HFFc6 (cell line): ENCODE data around the gene SCNM1. TPM values are rescaled to one million over a fixed set of nuclear protein-coding genes. Genes with fewer than 3 reads are reported as not detected.
"Not testable (repeated sequence)": the region's sequence is repeated elsewhere in the genome, so short reads cannot be mapped to it uniquely, and the experiment has no call there.

Experiments
- DNase-seq: peaks from one replicate; pipeline ENCODE4 v3.0.0-alpha.2; 2018
- H3K27ac Mint-ChIP-seq: 2 replicates; pipeline ENCODE4 v1.8.0; 2020; ENCODE audit warnings: mild to moderate bottlenecking, mixed read lengths
- H3K27me3 Mint-ChIP-seq: 2 replicates; pipeline ENCODE4 v1.8.0; 2021; ENCODE audit warnings: mild to moderate bottlenecking, moderate library complexity, mixed read lengths; ENCODE audit not compliant: insufficient read depth
- H3K36me3 Mint-ChIP-seq: 2 replicates; pipeline ENCODE4 v1.8.0; 2021; ENCODE audit warnings: low read depth, mixed read lengths
- H3K4me1 Mint-ChIP-seq: 2 replicates; pipeline ENCODE4 v1.8.0; 2020; ENCODE audit warnings: low read depth, mixed read lengths
- H3K4me3 Mint-ChIP-seq: 2 replicates; pipeline ENCODE4 v1.8.0; 2020; ENCODE audit warnings: mild to moderate bottlenecking, moderate library complexity, mixed read lengths
- H3K9me3 Mint-ChIP-seq: 2 replicates; pipeline ENCODE4 v1.8.0; 2020; ENCODE audit warnings: mild to moderate bottlenecking, mixed read lengths
- CTCF ChIP-seq: fragments of 200-600 bp; sonication (generic); IDR thresholded peaks from 2 replicates; pipeline ENCODE4 v1.5.0; 2021; ENCODE audit warnings: antibody characterized with exemption, mild to moderate bottlenecking
- total RNA-seq, 6 experiments: library from RNA; stranded (reverse); fragmentation: NEBNext Ultra II Directional; extraction: Animal tissue kit (Norgen Biotek cat#: 25700); gene quantifications; 2 replicates in 1 of 6; 3 replicates in 5 of 6; pipeline ENCODE4 v1.2.3, GENCODE V29; 2021

SCNM1 gene
- total RNA-seq, 6 experiments from 2014 or later, result 38.4 to 45.7 (median 41.5) TPM

GRCh38 chr1:151175041-151175741, 9.2 kb downstream of the SCNM1 start:
- TF ChIP-seq CTCF, result no peak
- peaks cover under 1% of the 10 kb centered on the region; the same call in 1 of the 2 replicates for H3K36me3 Mint-ChIP-seq
- H3K9me3 Mint-ChIP-seq, result no peaks in the 10 kb centered on the region
- DNase-seq, result no peak
- no peaks in the 10 kb centered on the region; the same call in 1 of the 2 replicates for H3K4me1 Mint-ChIP-seq
- H3K4me3 Mint-ChIP-seq, result no peak overlapping the region
- no peak overlapping the region for H3K27ac Mint-ChIP-seq
- H3K27me3 Mint-ChIP-seq, result peaks cover 5% of the 10 kb centered on the region

- H3K36me3 Mint-ChIP-seq, result peaks cover 7% of the 10 kb centered on the region
- H3K4me1 Mint-ChIP-seq, result no peaks in the 10 kb centered on the region; the same call in 1 of the 2 replicates
- H3K27ac Mint-ChIP-seq, result peak within 1 kb of the TSS; percentile 12; the same call in 1 of the 2 replicates
- no peaks in the 10 kb centered on the region for H3K9me3 Mint-ChIP-seq
- TF ChIP-seq CTCF, result peak; percentile 73
- DNase-seq, result no peak
- peaks cover 5% of the 10 kb centered on the region for H3K27me3 Mint-ChIP-seq
- H3K4me3 Mint-ChIP-seq, result no peak within 1 kb of the TSS
These were observed 9.9 kb downstream of the SCNM1 start, which contains the start of gene TMOD4 for GRCh38 chr1:151175863-151176262. TSS of gene TMOD4 (minus strand) at chr1:151175981. CDS start at chr1:151174875, 1,106 bp downstream.

- H3K9me3 Mint-ChIP-seq, result no peaks in the 10 kb centered on the region
These were observed 10.6 kb downstream of the SCNM1 start for GRCh38 chr1:151176514-151177045.

GRCh38 chr1:151184211-151184610, 18.3 kb downstream of the SCNM1 start:
- Mint-ChIP-seq H3K4me3 (no peak overlapping the region), H3K4me1 (peaks cover 18% of the 10 kb centered on the region), H3K27me3 (no peaks in the 10 kb centered on the region), H3K36me3 (peaks cover 25% of the 10 kb centered on the region), H3K27ac (no peak overlapping the region), H3K9me3 (no peaks in the 10 kb centered on the region)
- no peak for DNase-seq
- TF ChIP-seq CTCF, result no peak

More at GRCh38 chr1:151176514-151177045, 10.6 kb downstream of the SCNM1 start:
- no peak for TF ChIP-seq CTCF
- no peak overlapping the region for H3K4me3 Mint-ChIP-seq
- no peak overlapping the region; the same call in 1 of the 2 replicates for H3K27ac Mint-ChIP-seq
- H3K27me3 Mint-ChIP-seq, result peaks cover 5% of the 10 kb centered on the region
- H3K4me1 Mint-ChIP-seq, result no peaks in the 10 kb centered on the region; the same call in 1 of the 2 replicates
- peaks cover 9% of the 10 kb centered on the region for H3K36me3 Mint-ChIP-seq
- DNase-seq, result no peak

- H3K9me3 Mint-ChIP-seq, result no peaks in the 10 kb centered on the region
- no peak overlapping the region for H3K4me3 Mint-ChIP-seq
- H3K36me3 Mint-ChIP-seq, result peaks cover 14% of the 10 kb centered on the region
- H3K27me3 Mint-ChIP-seq, result peaks cover 4% of the 10 kb centered on the region
- no peak for TF ChIP-seq CTCF
- no peak overlapping the region for H3K27ac Mint-ChIP-seq
- no peak for DNase-seq
- peaks cover 27% of the 10 kb centered on the region for H3K4me1 Mint-ChIP-seq
These were observed 21.3 kb downstream of the SCNM1 start for GRCh38 chr1:151187205-151187604.

- peak overlapping the region; percentile 96 for H3K4me3 Mint-ChIP-seq
- not testable (repeated sequence) for H3K27me3 Mint-ChIP-seq
These were observed 22.7 kb downstream of the SCNM1 start for GRCh38 chr1:151188667-151189066.

More at GRCh38 chr1:151188667-151189066, 22.7 kb downstream of the SCNM1 start:
- H3K36me3 Mint-ChIP-seq, DNase-seq, H3K9me3 Mint-ChIP-seq: not testable (repeated sequence)
- peaks cover 27% of the 10 kb centered on the region for H3K4me1 Mint-ChIP-seq
- peak overlapping the region; percentile 94; the same call in 1 of the 2 replicates for H3K27ac Mint-ChIP-seq
